ENCODE data around the gene POGK.
"Not testable (repeated sequence)": the region's sequence is repeated elsewhere in the genome, so short reads cannot be mapped to it uniquely, and the experiment has no call there.

POGK gene

GRCh38 chr1:166838766-166839599 lies at the start of gene POGK:
POGK (plus strand) TSS chr1:166839475; CDS start chr1:166840957, 1,482 bp downstream.
- peak; percentile 80 for DNase-seq (ENCODE audit: low read depth)

GRCh38 chr1:166796620-166797236 lies 42.5 kb upstream of the POGK start:
- DNase-seq (ENCODE audit: low read depth): no peak

- no peak for DNase-seq (ENCODE audit: low read depth)
Measured at GRCh38 chr1:166808952-166809351, 30.3 kb upstream of the POGK start.

GRCh38 chr1:166811691-166812090 lies 27.6 kb upstream of the POGK start:
- peak; percentile 29 for DNase-seq (ENCODE audit: low read depth)

GRCh38 chr1:166813508-166814223 lies 25.6 kb upstream of the POGK start:
- DNase-seq (ENCODE audit: low read depth): no peak

GRCh38 chr1:166814611-166815010 lies 24.7 kb upstream of the POGK start:
- DNase-seq (ENCODE audit: low read depth): no peak

- DNase-seq (ENCODE audit: low read depth): no peak
Measured at GRCh38 chr1:166819974-166820373, 19.3 kb upstream of the POGK start.

GRCh38 chr1:166822385-166822784 lies 16.9 kb upstream of the POGK start:
- DNase-seq (ENCODE audit: low read depth): no peak

GRCh38 chr1:166827426-166827825 lies 11.8 kb upstream of the POGK start:
- DNase-seq (ENCODE audit: low read depth): no peak

- DNase-seq (ENCODE audit: low read depth): not testable (repeated sequence)
Measured at GRCh38 chr1:166829762-166830161, 9.5 kb upstream of the POGK start.

GRCh38 chr1:166836733-166837132 lies 2.5 kb upstream of the POGK start:
- DNase-seq (ENCODE audit: low read depth): no peak

GRCh38 chr1:166839600-166840308 lies 479 bp downstream of the POGK start:
- DNase-seq (ENCODE audit: low read depth): no peak

- no peak for DNase-seq (ENCODE audit: low read depth)
Measured at GRCh38 chr1:166840309-166841274, 1.3 kb downstream of the POGK start.

- no peak for DNase-seq (ENCODE audit: low read depth)
Measured at GRCh38 chr1:166843322-166843721, 4.0 kb downstream of the POGK start.

GRCh38 chr1:166843769-166844596 lies 4.7 kb downstream of the POGK start:
- no peak for DNase-seq (ENCODE audit: low read depth)

GRCh38 chr1:166844791-166845190 lies 5.5 kb downstream of the POGK start:
- DNase-seq (ENCODE audit: low read depth): no peak

GRCh38 chr1:166848193-166848592 lies 8.9 kb downstream of the POGK start:
- DNase-seq (ENCODE audit: low read depth): no peak

- DNase-seq (ENCODE audit: low read depth): no peak
Measured at GRCh38 chr1:166849135-166849534, 9.9 kb downstream of the POGK start.

- DNase-seq (ENCODE audit: low read depth): no peak
Measured at GRCh38 chr1:166852918-166853317, 13.6 kb downstream of the POGK start.

GRCh38 chr1:166855558-166855957 lies 16.3 kb downstream of the POGK start:
- no peak for DNase-seq (ENCODE audit: low read depth)
